NCI-H1092 treated with DMSO at 0.1 percent for 48 hours (cell line): ENCODE results near the gene JAML.
A peak's percentile ranks its signal among the peaks of the same experiment; 100 is the strongest.

ENCODE experiments used
- DNase-seq: peaks from one replicate; lab custom pipeline; 2025; lab: John Stamatoyannopoulos, UW

Gene JAML

DNA sequence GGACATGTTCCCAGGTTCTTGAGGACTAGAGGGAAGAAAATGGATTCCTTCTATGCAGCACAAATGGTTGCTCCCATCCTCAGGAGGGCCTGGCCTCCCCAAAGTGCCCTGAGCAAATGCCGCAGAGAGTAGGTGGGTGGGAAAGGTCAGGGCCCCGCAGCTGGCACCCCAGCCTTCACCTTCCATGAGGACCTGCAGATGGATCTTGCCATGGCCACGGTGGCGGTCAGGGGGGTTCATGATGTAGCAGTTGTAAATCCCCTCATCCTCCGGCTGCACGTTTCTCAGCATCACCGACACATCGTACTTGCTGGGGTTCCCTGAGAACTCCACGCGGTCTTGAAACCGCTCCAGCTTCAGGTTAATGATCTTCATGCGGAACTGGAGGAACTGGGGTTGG is 56.9 kb downstream of the JAML start:
- no peak for DNase-seq

DNA sequence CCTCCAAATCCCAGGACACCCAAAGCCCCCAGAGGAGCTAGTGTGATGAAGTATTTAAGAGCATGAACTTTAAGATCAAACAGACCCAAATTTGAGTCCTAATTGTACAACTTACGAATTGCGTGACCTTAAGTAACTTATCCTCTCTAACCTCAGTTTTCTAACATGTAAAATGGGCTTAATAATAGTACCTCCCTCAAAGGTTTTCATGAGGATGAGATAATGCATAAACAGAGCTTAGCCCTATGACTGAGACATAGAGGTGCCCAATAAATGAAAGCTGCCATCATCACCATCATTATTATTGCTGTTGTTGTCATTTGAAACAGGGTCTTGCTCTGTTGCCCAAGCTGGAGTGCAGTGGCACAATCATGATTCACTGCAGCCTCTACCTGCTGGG is 57.6 kb downstream of the JAML start:
- DNase-seq = no peak

DNA sequence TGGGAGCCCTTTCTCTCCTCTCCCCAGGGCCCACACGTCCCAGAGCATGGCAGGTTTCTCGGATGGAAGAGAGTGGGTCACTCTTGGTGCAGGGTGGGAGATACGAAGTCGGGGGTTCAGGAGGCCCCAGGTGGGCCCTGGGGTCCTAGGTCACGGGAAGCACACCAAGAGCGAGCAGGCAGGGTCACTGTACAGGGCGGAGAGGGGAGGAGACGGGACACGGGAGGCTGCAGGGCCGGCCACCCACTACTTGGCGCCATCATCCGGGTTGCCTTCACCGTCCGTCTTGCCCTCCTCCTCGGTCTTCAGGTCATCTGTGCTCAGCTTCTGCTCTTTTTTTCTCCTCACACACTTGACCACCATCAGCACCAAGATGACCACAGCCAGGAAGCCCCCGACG is 58.2 kb downstream of the JAML start:
- DNase-seq = no peak

DNA sequence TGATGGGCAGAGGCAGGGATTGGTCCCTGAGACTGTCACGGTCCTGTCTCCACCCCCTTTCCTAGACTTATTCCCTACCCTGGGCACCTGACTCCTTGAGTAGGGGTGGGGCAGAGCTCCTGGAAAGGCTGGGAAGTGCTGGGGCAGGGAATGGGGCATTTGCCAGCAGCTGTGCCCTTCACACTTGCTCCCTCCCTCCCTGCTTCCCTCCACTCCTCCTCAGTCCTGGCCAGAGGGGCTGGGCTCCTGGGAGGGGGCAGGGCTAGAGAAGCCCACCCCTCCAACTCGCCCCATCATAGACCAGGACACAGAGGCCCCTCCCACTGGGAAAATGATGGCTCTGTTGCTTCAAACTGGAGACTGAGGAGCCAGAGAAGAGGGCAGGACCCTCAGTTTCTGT is 59.9 kb downstream of the JAML start:
- DNase-seq = no peak

DNA sequence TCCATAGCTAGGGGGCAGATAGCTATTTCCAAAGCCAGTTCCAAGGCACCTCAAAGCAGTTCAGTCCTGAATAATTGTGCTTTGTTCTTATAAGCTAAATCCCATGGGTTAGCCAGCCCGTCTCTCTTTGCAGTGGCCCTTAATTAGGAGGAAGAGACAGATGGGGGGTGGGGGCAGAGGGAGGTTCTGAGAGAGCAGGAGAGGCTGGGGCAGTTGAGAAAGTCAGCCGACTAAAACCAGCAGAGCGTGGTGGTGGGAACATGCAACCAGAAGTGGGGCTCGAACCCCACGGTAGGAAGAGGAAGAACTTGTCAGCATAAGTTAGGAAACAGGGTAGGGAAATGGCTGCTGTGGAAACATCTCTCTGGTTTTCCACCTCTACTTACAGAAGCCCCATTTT is 61.3 kb downstream of the JAML start:
- DNase-seq = no peak

DNA sequence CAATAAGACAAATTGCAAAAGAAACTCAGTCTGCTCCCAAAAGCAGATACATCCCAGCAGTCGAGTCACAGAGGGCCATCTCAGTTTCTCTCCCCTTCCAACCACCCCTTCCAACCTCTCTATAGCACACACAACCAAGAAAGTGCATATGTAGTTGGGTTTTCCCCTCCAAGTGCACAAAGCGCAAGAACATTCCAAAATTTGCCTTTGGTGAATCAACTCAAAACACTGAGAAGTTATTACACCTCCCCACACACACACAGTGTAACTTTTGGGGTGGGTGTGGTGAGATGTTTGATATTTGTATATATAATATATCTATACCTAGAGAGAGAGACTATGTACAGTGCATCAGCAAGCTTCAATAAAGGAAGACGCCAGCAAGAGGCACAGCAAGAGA is 62.0 kb downstream of the JAML start:
- DNase-seq = no peak

DNA sequence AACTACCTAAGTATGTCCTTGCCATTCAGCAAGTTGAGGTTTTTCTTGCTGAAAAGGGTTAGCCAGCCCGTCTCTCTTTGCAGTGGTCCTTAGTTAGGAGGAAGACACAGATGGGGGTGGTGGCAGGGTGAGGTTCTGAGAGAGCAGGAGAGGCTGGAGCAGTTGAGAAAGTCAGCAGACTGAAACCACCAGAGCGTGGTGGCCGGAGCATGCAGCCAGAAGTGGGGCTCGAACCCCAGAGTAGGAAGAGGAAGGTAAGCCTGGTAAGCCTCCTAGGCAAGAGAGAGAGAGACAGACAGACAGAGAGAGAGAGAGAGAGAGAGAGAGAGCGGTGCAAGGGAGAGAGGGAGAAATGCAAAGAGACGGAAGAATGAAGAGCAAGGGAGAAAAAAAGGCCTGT is 63.0 kb downstream of the JAML start:
- no peak for DNase-seq

DNA sequence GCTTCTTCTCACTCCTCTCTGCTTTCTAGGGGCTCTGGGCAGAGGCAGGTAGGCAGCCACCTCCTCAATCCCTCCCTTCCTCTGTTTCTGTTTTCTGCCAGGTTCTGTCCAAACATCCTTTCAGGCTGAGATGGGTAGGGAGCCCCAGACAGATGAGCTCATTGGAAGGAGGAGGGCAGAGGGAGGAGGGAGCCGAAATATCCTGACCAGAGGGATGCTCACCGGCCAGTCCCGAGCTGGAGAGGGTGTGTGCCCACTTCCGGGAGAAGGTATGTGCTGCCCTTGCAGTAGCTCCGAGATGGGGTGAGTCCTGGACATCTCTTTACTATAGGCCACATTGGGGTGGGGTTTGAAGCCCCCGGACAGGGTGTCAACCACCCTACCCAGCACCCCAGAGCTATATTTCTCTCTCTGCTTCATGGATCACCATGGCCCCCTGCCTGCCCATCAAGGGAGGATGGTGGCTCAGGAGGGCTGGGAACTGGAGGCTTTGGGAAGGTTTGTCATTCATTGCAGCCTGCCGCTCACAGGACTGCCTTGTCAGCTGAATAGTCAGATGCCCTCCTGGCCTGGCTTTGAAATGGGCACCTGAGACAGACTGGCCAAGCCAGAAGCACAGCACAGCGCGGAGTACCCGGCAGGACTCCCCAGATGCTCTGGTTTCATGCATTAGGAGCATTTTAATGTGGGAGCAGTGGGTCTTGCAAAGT is 67.5 kb downstream of the JAML start:
- DNase-seq = no peak

DNA sequence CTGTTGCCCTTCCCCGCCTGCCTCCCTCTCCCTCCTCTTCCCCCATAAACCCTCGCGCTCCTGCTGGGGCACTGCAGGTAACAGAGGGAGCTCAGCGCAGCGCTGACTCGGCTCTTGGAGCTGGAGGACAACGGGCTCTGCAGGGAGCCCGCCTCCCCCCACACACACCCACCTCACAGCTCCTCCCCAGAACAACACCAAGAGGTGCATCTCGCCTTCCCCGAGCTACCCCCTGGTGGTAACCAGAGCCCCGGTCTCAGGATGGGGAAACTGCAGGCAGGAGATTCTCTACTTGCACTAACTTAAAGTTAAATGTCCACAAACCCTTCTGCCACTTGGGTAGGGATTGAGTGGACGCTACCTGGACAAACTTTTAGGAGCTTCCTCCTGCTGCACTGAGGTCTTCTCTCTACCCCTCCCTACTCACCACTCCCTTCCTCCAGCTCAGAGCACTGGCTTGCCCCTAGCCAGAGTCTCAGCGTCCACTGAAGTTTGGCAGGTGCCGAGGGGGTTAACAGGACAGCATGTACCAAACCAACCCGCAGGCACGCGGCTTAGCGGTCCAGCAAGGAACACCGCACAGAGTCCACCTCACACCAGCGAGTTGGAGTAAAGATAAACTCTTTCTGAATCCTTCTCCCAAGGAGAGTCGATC is 68.2 kb downstream of the JAML start:
- DNase-seq = no peak

DNA sequence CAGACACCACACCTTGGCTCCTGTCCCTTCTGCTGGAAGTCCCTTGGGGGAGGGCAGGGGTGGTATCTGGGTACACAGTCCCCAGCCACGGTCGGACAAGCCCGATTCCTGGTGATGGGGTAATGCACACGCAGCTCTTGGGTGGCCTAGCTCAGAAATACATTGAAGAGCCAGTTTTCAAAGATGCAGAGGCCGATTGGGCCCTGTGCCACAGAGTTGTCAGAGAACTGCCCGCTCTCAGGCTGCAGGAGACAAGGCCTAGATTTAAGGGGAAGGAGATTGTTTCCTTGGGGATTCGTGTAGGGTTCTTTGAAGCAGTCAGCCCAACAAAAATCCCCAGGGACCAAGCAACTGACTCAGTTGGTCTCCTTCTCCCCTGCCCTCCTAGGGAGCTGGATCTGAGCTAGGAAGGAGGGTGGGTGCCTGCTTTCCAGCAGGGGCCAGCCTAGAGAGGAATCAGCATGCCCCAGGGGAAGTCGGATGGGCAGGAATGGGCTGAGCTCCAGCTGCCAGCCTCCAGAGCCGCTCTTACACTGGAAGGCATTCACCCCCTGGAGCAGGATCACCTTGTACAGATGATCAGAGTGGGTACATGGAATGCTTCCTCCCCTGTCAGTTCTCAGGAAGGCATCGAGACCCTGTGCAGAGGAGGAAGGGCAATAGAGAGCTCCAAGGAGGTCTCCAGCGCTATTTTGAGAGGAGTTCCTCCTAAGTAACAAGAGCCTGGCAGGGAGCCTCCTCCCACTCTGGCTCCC is 68.9 kb downstream of the JAML start:
- no peak for DNase-seq

DNA sequence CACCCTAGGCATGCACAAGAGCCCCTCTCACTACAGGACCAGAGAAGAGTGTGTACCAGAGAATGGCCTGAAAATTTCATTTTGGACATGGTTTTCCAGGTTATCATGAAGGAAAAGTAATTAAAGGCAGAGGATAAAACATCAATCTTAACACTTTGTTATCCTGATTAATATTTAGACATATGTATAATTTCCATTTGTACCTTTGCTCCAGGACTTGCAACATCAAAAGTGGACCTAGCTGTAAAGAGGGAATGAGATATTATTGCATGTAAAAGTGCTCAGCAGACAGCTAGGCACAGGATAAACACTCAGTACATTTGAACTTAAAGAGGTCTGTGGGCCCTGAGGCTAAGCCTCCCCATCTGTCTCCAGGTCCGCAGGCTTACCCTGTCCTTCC is 70.2 kb downstream of the JAML start:
- no peak for DNase-seq

DNA sequence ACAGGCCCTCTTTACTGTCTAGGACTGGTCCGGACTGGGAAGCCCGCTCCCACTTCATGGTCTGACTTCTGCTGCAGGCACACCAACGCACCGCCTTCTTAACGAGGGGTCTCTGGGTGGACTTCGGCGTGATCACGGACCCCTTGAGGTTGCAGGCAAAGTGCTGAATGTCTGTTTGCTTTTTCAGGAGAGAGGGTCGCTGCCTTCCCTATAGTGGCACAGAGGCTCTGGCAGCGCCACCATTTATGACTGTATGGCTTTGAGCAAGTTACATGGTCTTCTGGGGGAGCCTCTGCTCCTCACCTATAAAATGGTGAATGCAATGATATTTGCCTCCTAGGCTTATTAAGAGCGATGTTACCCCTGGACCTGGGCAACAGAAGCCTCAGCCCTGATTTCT is 70.8 kb downstream of the JAML start:
- DNase-seq = no peak

DNA sequence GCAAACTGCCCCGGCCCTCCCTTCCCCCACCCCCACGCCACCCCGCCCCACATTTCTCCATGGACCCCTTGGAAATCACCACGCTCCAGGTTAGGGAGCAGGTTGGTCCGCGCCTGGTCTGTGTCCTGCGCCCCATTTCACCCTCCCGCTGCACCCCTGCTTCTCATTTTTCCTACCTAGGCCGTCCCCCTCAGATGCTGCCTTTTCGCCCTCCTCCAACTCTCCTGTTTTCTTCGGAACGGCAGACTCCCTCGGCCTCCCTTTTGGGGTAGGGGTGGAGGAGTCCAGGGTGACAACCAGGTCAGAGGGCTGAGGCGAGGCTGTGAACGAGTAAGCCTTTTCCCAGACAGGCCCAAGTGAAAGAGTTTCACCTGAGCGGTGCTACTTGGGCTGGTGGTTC is 71.3 kb downstream of the JAML start:
- no peak for DNase-seq

DNA sequence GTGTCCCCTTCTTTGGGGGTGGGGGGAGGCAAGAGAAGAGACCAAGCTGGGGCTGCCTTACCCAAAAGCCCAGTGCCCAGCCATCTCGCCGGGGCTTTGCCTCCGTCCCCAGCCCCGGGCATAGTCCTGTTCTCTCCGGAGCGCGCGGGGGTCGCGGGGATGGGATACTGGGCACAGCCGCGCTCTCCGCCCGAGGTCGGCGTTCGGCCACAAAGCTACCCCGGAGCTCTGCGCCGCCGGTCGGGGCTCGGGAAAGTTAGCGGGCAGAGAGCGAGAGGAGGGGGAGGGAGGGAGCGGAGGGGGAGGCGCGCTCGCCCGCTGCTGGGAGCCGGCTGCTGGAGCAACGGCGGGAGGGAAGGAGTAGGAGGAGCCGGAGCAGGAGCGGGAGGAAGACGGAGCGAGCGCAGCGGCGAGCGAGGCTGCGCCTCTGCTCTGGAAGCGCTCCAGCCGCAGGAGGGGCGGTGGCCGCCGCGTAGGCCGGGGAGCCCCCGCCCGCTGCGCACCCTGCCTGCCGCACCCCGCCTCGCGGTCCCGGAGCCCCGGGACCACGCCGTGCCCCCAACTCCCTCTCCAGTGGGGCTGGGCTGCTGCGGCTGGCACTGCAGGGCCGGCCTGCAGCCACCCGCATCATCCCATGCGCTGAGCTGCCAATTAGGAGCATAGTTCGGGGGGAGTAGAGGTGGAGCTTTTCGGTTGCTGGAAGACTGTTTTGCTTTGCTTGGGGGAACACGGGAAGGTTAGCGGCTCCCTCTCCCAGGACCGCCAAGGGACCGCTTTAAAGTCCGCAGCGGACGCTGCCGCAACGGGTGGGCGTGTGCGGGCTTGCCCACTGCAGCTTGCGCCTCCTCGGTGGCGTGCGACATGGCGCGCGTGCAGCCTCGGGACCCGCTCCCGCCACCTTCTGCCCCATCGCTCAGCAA is 72.0 kb downstream of the JAML start, which contains the start of gene SCN4B:
SCN4B (minus strand) TSS at position 272 of the 920 bp plus-strand sequence; CDS start at position 122, 150 bp downstream.
- peak; percentile 55 for DNase-seq

DNA sequence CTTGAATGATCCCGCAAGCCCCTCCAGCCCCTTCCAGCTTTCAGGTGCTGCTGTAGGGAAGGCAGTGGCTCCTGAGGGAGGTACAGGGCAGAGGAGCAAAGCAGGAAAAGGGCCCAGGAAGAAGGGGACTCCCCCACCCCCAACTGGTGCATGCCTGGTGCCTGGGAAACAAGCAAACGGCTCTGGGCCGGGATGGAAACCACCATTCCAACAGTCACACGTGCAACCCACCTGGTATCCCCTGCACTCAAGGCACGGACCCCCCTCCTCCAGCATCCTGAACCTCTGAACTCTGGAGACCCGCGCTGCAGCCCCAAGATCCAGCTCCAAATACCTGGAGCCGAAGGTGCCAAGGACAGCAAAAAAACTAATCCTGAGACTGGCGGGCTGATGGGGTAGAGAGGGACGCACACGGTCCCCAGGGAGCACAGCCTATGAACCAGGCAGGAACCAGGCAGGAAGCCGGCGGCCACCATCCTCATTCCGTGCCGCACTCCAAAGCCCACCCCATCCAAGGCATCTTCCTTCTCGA is 72.7 kb downstream of the JAML start:
- no peak for DNase-seq

DNA sequence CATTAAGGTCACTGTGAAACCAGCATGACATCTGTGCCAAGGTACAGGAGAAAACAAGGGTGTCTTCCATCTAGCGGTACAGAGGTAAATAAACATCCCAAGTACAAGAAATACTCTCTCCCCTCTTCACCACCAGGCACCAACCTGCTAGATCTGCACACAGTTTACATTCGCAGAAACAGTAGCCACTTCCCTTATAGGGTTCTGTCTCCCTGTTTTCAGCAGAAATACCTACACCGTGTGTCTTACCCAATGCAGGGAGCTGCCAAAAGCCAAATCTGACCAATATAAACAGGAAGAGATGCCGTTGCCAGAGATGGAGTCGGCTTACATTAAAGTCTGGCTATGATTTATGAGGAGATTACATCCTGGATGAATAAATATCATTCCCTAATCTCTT is 73.4 kb downstream of the JAML start:
- no peak for DNase-seq

DNA sequence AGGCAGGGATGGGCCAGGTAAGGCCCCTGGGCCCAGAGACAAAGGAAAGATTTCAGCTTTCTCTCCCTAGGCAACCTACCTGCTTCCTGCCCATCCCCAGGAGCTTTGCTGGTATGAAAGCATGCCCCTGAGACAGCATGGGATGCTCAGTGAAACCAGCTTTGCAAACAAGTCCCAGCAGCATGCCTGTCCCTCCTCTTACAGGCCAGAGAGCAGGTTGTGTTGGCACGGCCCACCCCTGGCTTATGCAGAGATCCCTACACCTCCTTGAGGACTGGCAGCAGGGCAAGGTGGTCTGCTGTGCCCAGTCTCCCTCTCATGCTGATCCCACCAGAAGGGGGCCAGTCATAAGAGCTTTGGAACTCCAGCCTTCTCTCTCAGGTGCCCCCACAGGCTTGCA is 75.3 kb downstream of the JAML start:
- DNase-seq = no peak

DNA sequence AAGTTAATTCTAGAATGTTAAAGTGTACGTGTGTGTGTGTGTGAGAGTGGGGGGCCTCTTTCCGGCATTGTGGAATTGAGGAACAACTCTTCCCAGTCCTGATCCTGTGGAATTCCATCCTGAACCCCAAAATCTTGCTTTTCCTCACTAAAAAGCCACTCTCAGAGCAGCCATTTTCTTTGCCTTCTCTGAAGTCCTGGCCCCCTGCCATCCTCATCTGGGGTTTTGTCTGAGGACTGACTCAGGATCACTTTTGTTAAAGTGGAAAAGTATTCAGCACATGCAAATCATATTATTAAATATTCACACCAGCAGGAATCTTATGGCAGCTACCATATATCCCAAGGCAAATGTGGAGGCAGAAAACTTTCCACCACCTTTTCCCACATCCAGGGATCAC is 76.0 kb downstream of the JAML start:
- no peak for DNase-seq

DNA sequence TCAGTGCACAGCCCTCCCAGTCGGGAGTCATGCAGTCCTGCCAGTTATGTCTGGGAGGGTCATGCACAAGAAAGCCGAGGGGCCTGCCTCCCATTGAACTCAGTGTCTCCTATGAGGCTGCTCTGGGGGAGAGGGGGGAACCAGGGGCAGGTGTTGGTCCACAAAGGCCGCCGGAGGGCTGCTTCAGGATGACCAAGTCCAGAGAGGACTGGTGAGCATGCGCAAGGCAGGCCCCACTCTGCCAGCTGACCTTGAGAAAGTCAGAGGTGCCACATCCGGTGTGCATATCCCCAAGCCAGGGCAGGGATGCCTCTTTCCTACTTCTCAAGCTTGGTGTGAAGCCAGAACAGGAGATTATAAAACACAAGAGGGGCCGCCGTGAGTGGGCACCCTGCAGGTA is 76.6 kb downstream of the JAML start:
- DNase-seq = no peak

DNA sequence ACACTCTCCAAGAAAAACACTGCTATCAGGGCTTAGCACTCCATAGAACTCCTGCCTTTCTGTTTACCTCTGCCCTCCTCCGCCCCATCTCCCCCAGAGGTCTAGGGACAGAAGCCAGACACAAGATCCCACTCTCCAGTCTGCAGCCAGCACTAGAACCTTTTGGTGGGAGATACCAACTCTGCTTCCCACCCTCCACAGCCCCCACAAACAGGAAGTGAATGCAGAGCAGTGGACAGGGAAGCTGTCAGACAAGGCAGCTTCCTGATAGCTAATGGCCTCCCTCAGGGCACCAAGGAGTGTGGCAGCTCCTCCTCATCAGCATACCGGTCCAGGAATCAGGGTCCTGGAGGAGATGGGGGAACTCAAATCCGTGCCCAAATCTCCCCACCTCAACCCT is 77.3 kb downstream of the JAML start:
- DNase-seq = no peak

DNA sequence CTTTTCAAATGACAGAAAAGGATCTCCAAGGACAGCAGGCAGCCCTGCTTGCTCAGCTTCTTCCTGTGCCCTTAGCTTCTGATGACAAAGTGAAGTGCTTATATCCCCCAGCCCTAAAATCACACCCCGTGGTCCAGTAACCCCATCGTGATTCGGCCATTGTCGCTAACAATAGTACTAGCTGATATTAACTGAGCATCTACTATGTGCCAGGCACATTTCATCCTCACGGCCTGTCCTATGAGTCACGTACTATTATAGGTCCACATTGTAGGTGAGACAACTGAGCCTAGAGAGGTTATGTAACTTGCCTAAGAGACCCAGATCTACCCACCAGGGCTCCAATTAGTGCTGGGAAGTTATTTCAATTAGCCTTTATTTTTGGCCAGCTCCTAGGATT is 78.3 kb downstream of the JAML start:
- no peak for DNase-seq
